Activated naive CD4-positive, alpha-beta T cell treated with anti-CD3 and anti-CD28 coated beads, Interleukin-2, amount 50 U/mL, for 16 hours (primary cell): ENCODE data around the gene FAM163A.

Experiments used
- DNase-seq: peaks from one replicate; pipeline ENCODE4 v3.0.0-alpha.2; 2020

The FAM163A gene

DNA sequence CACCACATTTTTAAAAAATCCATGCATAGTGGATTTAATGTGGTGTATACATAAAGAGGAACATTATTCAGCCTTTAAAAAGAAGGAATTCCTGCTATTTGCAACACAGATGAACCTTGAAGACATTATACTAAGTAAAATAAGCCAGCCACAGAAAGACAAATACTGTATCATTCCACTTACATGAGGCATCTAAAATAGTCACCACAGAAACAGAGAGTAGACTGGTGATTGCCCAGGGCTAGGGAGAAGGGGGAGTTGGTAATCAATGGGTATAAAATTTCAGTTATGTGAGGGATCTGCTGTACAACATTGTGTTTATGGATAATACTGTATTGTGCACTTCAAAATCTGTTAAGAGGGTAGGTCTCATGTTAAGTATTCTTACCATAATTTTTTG is 10.0 kb downstream of the FAM163A start:
- no peak for DNase-seq

DNA sequence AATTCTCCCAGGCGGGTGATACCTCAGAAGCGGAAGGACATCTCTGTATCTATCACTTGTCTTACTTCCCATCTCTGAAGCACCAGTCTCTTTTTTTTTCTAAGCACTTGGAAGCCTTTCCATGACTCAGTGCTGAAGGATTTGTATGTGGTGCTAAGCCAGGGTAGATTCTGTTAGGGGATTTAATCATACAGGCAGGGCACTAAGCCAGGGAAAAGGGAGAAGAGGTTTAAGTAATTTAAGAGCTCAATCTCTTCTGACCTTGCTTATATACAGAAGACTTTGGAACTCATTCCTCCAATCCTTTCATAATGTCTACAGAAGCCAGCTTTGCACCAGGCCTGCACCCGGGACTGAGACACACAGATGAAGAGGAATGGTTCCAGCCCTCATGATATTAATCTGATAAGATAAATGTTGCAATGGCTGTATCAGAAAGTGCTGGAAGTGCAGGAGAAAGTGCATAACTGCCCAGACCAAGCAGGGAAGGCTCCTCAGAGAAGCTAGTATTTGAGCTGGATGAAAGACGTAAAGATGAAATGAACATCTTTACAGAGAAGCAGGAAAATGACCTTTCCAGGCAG is 11.0 kb downstream of the FAM163A start:
- DNase-seq: no peak

GRCh38 chr1:179757933-179758332 is 14.8 kb downstream of the FAM163A start:
- no peak for DNase-seq

DNA sequence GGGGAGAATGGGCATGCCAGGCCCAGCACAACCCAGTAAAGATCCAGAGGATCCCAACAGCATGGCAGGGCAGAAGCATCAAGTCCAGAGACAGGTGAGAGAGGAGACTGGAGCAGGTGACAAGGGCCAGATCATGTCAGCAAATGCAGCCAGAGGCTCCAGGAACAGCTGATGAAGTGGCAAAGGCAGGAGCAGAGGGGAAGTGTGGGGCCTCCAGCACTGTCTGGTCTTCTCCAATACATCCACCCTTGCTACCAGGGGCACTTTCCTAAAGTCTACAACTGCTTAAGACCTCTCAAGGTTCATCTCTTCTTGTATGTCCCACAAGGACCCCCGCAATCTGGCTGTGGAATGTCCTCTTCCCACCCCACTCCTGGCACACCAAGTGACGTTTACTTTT is 17.4 kb downstream of the FAM163A start:
- no peak for DNase-seq

DNA sequence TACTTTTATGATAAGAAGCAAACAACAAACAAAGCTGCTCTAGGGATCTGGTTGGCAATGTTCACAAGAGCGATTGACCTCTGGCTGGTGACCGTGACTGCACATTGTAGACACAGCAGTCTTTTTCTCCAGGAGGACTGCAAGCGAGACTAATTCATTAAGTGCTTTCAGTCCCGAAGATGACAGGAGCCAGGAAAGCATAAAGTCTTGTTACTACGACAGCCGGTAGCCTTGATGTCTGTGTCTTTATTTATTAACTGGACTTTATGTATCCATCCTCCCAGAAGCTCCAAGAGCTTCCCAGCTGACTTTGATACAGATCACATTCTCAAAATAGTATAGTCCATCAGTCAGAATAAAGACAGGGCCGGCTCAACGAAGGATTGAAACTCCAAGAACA is 18.2 kb downstream of the FAM163A start:
- no peak for DNase-seq

DNA sequence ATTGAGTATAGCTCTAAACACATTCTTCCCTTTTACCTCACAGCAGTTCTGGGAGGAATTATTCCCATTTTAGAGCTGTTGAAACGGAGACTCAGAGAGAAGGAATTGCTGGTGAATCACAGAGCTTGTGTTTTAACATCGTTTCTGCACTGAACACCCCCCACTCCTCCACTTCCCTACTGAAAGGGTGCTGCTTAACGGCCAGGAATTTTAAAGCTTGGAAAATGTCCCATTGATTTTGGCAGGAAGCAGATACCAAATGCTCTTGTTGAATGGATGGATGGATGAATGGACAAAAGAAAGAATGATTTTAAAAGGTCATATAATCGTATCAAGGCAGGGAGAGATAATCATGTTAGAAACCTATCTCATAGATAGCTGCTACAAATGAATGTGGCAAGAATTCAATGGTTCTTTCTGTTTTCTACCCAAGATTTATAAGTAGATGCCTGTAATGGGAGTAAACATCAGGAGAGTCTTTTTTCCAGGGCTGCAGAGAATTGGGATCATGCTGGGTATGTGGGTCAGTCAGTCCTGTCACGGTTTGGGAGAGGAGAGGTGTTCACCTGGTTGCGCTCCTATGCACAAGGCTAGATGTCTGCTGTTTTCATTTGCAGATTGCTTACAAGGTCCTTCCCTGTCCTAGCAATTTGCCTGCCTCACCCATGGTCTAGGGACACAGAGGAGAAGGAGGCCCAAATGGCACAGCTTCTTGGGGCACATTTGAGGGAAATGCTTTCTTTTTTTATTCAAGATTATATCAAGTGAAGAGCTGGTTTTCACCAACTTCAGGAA is 19.0 kb downstream of the FAM163A start:
- DNase-seq: no peak

- DNase-seq: no peak
Observed at GRCh38 chr1:179767177-179767581, 24.1 kb downstream of the FAM163A start.

GRCh38 chr1:179767996-179768395 is 24.9 kb downstream of the FAM163A start:
- DNase-seq: no peak

GRCh38 chr1:179770887-179771502 is 27.9 kb downstream of the FAM163A start:
- no peak for DNase-seq

DNA sequence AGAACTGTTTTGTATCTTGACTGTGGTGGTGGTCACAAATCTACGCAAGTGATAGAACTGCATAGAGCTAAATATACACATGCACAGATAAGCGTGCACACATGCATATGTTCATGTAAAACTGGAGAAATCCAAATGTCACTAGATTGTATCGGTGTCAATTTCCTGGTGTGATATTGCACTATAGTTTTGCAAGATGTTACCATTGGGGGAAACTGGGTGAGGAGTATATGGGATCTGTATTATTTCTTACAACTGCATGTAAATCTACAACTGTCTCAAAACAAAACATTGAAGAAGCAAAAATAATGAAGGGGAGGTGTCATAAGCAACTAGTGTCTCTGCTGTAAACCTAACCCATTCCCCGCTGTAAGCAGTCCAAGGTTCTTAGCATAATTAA is 30.2 kb downstream of the FAM163A start:
- DNase-seq: no peak

- DNase-seq: no peak
Observed at GRCh38 chr1:179774000-179774399, 30.9 kb downstream of the FAM163A start.

DNA sequence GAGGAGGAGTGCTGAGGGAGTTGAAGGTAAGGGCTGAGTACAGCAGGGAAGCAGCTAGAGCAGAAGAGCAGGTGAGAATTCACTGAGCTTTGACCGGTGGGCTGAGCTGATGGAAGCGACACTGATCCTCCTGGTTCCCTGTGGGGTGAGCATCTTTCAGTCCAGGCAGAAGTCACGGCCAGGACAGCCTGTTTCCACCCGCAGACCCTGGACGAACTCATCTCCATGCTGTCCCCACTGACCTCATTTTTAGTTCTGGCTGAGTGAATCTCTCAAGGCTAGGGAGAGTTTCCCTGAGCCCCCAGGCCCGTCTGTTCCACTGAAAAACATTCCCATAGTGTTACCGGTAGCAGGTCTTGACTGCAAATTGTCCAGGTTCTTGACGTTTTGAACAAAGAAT is 31.5 kb downstream of the FAM163A start:
- DNase-seq: no peak

DNA sequence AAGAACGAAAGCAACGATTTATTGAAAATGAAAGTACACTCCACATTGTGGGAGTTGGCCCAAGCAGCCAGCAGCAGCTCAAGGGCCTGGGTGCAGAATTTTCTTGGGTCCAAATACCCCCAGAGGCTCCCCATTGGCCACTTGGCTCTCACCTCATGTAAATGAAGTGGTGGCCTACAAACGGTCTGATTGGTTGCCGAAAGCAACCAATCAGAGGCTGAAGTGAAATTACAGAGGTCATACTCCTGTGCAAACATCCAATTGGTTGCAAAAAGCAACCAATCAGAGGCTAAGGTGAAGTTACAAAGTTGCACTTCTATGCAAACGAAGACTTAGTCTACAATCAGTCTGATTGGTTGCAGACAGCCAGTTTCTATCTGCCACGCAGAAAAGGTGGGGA is 31.9 kb downstream of the FAM163A start:
- DNase-seq: no peak

GRCh38 chr1:179776831-179777230 is 33.7 kb downstream of the FAM163A start:
- no peak for DNase-seq

- no peak for DNase-seq
Observed at GRCh38 chr1:179777731-179778130, 34.6 kb downstream of the FAM163A start.

DNA sequence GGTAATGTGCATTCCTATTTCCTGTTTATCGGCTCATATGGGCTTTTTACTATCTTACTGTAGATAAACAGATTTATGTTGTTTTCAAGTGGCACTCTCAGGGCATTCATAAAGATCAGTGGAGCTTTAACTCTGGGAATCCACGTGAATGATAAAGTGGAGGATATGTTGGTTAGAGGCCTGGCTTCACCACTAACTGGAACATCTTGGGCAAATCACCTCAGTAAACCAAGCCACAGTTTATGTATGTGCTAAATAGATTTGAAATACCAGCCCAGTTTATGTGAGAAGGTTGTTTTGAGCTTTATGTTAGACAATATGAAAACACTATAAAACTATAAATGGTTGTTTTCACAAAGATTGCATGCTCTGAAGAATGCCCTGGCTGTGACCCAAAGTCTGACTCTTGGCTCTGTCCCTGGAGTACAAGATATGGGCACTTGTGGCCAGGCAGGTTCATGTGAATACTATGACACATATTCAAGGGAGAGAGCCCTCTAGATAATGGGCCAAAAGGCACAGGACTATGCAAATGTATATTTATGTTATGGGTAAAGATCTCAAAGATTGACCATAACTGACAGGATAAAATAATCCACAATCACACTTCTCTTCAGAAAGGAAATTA is 36.7 kb downstream of the FAM163A start:
- no peak for DNase-seq

GRCh38 chr1:179781962-179782361 is 38.9 kb downstream of the FAM163A start:
- DNase-seq: no peak

DNA sequence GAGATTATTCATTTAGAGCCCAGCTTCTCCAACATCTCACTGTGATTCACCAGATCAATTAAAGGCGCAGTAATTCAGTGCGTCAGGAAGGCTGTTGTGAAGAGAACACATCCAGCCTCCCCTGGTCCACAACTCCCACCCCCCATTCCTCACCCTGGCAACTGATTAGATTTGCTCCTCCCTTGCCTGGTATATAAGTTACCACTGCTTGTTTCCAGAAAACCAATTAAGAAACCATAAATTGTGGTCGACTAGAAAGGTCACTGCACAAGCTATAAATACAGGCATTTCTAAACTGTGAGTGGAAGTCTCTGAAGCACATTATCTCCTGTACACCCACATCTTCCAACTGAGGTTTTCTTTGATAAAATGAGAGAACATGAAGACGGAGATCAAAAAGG is 41.9 kb downstream of the FAM163A start:
- no peak for DNase-seq

DNA sequence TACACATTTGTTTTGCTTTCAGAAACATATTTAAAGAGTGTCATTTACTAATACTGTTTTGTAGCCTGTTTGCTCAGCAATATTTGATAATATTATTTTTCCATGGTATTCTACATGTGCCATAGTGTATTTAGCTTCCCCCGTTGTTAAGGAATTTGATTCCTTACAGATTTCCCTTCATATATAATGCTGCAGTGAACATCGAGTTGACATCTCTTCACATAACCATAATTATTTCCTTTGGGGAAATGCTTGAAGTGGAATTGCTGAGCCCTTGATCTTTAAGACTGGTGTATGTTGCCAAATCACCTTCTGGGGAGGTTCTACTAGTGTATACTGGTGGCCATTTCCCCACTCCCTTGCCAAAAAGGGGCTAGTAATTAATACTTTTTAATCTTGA is 42.6 kb downstream of the FAM163A start:
- no peak for DNase-seq

- DNase-seq: no peak
Observed at GRCh38 chr1:179786815-179787685, 44.0 kb downstream of the FAM163A start.

GRCh38 chr1:179788259-179788658 is 45.2 kb downstream of the FAM163A start:
- no peak for DNase-seq

- DNase-seq: no peak
Observed at GRCh38 chr1:179793281-179793680, 50.2 kb downstream of the FAM163A start.

- DNase-seq: no peak
Observed at GRCh38 chr1:179794146-179794545, 51.1 kb downstream of the FAM163A start.
